Measurements from ENCODE around the gene MTG2. TPM values are rescaled to one million over a fixed set of nuclear protein-coding genes. Genes with fewer than 3 reads are reported as not detected.
A peak's percentile ranks its signal among the peaks of the same experiment; 100 is the strongest.

Gene MTG2
- total RNA-seq, 6 experiments from 2014 or later, result 27.0 to 45.6 (median 31.8) TPM

- Histone ChIP-seq H3K27ac (no peak overlapping the region), H3K36me3 (peaks cover 23 to 63% (median 42%) of the 10 kb centered on the region in 4 donors), H3K4me3 (no peak overlapping the region), H3K27me3 (no peaks in the 10 kb centered on the region), H3K4me1 (peaks cover 0 to 33% (median 12%) of the 10 kb centered on the region in 4 donors), H3K9me3 (no peaks in the 10 kb centered on the region)
- DNase-seq (no peak), ATAC-seq (no peak)
- intact Hi-C loops (cut with DNase I), result loop anchor here (5.0 to 10.0 kb wide), 2 partner anchors 71 to 123 kb away; partner anchors contain the start of gene TAF4 (in 1 of the 2)
- 71% methylated on average over 4 of the region's 11 CpGs for WGBS (ENCODE audit: insufficient coverage, low coverage, low lambda C conversion rate, missing lambda C conversion rate)
- TF ChIP-seq POLR2A (IDR thresholded peaks at IDR 0.05) (no peak), CTCF (IDR thresholded peaks at IDR 0.05) (no peak)
Measured at GRCh38 chr20:62138204-62138543, 44.7 kb upstream of the MTG2 start.

GRCh38 chr20:62138912-62139311 lies 43.9 kb upstream of the MTG2 start:
- peaks cover 23 to 60% (median 41%) of the 10 kb centered on the region in 4 donors for H3K36me3 ChIP-seq
- H3K27ac ChIP-seq, result no peak overlapping the region
- no peaks in the 10 kb centered on the region for H3K27me3 ChIP-seq
- ATAC-seq, result no peak
- no peak for TF ChIP-seq POLR2A (IDR thresholded peaks at IDR 0.05)
- TF ChIP-seq CTCF (IDR thresholded peaks at IDR 0.05), result no peak
- H3K9me3 ChIP-seq, result no peaks in the 10 kb centered on the region
- H3K4me1 ChIP-seq, result peaks cover 0 to 33% (median 12%) of the 10 kb centered on the region in 4 donors
- H3K4me3 ChIP-seq, result no peak overlapping the region
- 83% methylated on average over 5 of the region's 10 CpGs for WGBS (ENCODE audit: insufficient coverage, low coverage, low lambda C conversion rate, missing lambda C conversion rate)
- intact Hi-C loops (cut with DNase I), result loop anchor here (5.0 to 10.0 kb wide), 2 partner anchors 72 to 124 kb away; partner anchors contain the start of gene TAF4 (in 1 of the 2)
- no peak for DNase-seq

- no peaks in the 10 kb centered on the region for H3K9me3 ChIP-seq
- DNase-seq (no peak), ATAC-seq (no peak)
- TF ChIP-seq POLR2A (IDR thresholded peaks at IDR 0.05) (no peak), CTCF (IDR thresholded peaks at IDR 0.05) (no peak)
- H3K27ac ChIP-seq, result no peak overlapping the region
- 67% methylated on average over 1 of the region's 13 CpGs for WGBS (ENCODE audit: insufficient coverage, low coverage, low lambda C conversion rate, missing lambda C conversion rate)
- peaks cover 23 to 60% (median 39%) of the 10 kb centered on the region in 4 donors for H3K36me3 ChIP-seq
- H3K4me1 ChIP-seq, result peaks cover 0 to 28% (median 12%) of the 10 kb centered on the region in 4 donors
- intact Hi-C loops (cut with DNase I), result loop anchor here (5.0 to 10.0 kb wide), 2 partner anchors 72 to 125 kb away; partner anchors contain the start of gene TAF4 (in 1 of the 2)
- H3K27me3 ChIP-seq, result no peaks in the 10 kb centered on the region
- no peak overlapping the region for H3K4me3 ChIP-seq
Measured at GRCh38 chr20:62139636-62140035, 43.2 kb upstream of the MTG2 start.

GRCh38 chr20:62141043-62141396 lies 41.8 kb upstream of the MTG2 start:
- DNase-seq, result no peak
- H3K27ac ChIP-seq, result peak overlapping the region in 1 of 3 donors; percentile 100
- H3K4me3 ChIP-seq, result peak overlapping the region in 2 of 3 donors; percentile 81 to 86

More at GRCh38 chr20:62141043-62141396, 41.8 kb upstream of the MTG2 start:
- Histone ChIP-seq H3K36me3 (peaks cover 20 to 49% (median 34%) of the 10 kb centered on the region in 4 donors), H3K9me3 (no peaks in the 10 kb centered on the region), H3K4me1 (peaks cover 0 to 32% (median 18%) of the 10 kb centered on the region in 4 donors), H3K27me3 (no peaks in the 10 kb centered on the region)
- 47% methylated on average over 4 of the region's 7 CpGs for WGBS (ENCODE audit: insufficient coverage, low coverage, low lambda C conversion rate, missing lambda C conversion rate)
- ATAC-seq, result no peak
- TF ChIP-seq POLR2A (IDR thresholded peaks at IDR 0.05) (no peak), CTCF (IDR thresholded peaks at IDR 0.05) (no peak)
- intact Hi-C loops (cut with DNase I), result no loop called here
